H1 (cell line): Measurements from ENCODE around the gene EEF2. TPM values are rescaled to one million over a fixed set of nuclear protein-coding genes. Genes with fewer than 3 reads are reported as not detected.

Experiments used
- CTCF ChIA-PET: fragments of 300-600 bp; sonication (Branson Sonifier 250); formaldehyde crosslinking; loops from one replicate; lab custom pipeline; 2021; ENCODE audit not compliant: partially characterized antibody; lab: Charles Lee
- POLR2A ChIA-PET: fragments of 300-600 bp; sonication (Branson Sonifier 250); formaldehyde crosslinking; loops from one replicate; lab custom pipeline; 2021; ENCODE audit warnings: inconsistent platforms; ENCODE audit not compliant: partially characterized antibody; lab: Charles Lee
- DNase-seq, 2 experiments: peaks; one replicate each; pipeline versions ENCODE4 v3.0.0 to v3.0.0-alpha.2; 2010 to 2022; ENCODE audit warnings: low spot score in 2 of 2, low read depth in 1 of 2, mixed read lengths in 1 of 2
- FAIRE-seq: peaks from 2 replicates; lab custom pipeline; 2011; peaks lifted over from hg19 to GRCh38; lab: Jason Lieb, UNC
- H2AFZ ChIP-seq: 2 replicates; pipeline ENCODE4 v1.8.1; 2012; ENCODE audit warnings: low read length, inconsistent platforms
- H2AK5ac ChIP-seq: 2 replicates; pipeline ENCODE4 v1.6.1; 2013; ENCODE audit warnings: low read depth, low read length
- H2BK120ac ChIP-seq: replicated peaks from 2 replicates; pipeline ENCODE3; 2013; ENCODE audit warnings: low read depth, low read length, inconsistent platforms
- H2BK12ac ChIP-seq: 2 replicates; pipeline ENCODE4 v1.6.1; 2013; ENCODE audit warnings: low read depth, low read length
- H2BK15ac ChIP-seq: 2 replicates; pipeline ENCODE4 v1.6.1; 2013; ENCODE audit warnings: low read length
- H2BK20ac ChIP-seq: 2 replicates; pipeline ENCODE4 v1.6.1; 2013; ENCODE audit warnings: low read length
- H2BK5ac ChIP-seq: 2 replicates; pipeline ENCODE4 v1.6.1; 2013; ENCODE audit warnings: low read depth, low read length
- H3K14ac ChIP-seq: 2 replicates; pipeline ENCODE4 v1.6.1; 2013; ENCODE audit warnings: inconsistent platforms; ENCODE audit not compliant: insufficient read length
- H3K18ac ChIP-seq: 2 replicates; pipeline ENCODE4 v1.6.1; 2013; ENCODE audit warnings: low read length; ENCODE audit errors: extremely low read depth
- H3K23ac ChIP-seq: 2 replicates; pipeline ENCODE4 v1.6.1; 2013; ENCODE audit warnings: inconsistent platforms; ENCODE audit not compliant: insufficient read length
- H3K23me2 ChIP-seq: 2 replicates; pipeline ENCODE4 v1.6.1; 2013; ENCODE audit warnings: low read depth, low read length
- H3K27ac ChIP-seq: 2 replicates; pipeline ENCODE4 v1.6.1; 2011; ENCODE audit warnings: low read depth, low read length, inconsistent platforms
- H3K27me3 ChIP-seq, 4 experiments: replicated peaks in 1 of 4; 1 replicate in 1 of 4; 2 replicates in 3 of 4; pipeline versions ENCODE4 v1.6.1 to v1.8.1; 2011 to 2013; ENCODE audit warnings: low read length in 3 of 4, mild to moderate bottlenecking in 3 of 4, inconsistent platforms in 2 of 4, mixed read lengths in 2 of 4, moderate library complexity in 1 of 4; ENCODE audit not compliant: control insufficient read depth in 3 of 4, insufficient read depth in 3 of 4; ENCODE audit errors: extremely low read depth in 1 of 4
- H3K36me3 ChIP-seq, 4 experiments: 2 replicates each; pipeline versions ENCODE4 v1.6.1 to v1.8.1; 2011 to 2013; ENCODE audit warnings: mild to moderate bottlenecking in 4 of 4, low read length in 3 of 4, moderate library complexity in 2 of 4, control low read depth in 1 of 4, inconsistent platforms in 1 of 4; ENCODE audit not compliant: insufficient read depth in 4 of 4, control insufficient read depth in 2 of 4
- H3K4ac ChIP-seq: replicated peaks from 2 replicates; pipeline ENCODE3; 2013; ENCODE audit warnings: low read length, low read depth, mixed read lengths, inconsistent platforms; ENCODE audit not compliant: insufficient read length
- H3K4me1 ChIP-seq, 4 experiments: replicated peaks in 1 of 4; 1 replicate in 1 of 4; 2 replicates in 3 of 4; pipeline versions ENCODE4 v1.6.1 to v1.8.1; 2011 to 2013; ENCODE audit warnings: low read length in 3 of 4, inconsistent platforms in 2 of 4, mixed read lengths in 1 of 4; ENCODE audit not compliant: insufficient read depth in 4 of 4, control insufficient read depth in 3 of 4
- H3K4me2 ChIP-seq, 2 experiments: 2 replicates each; pipeline versions ENCODE4 v1.6.1 to v1.8.1; 2011 to 2013; ENCODE audit warnings: low read depth in 2 of 2, low read length in 2 of 2, control low read depth in 1 of 2, inconsistent platforms in 1 of 2, mild to moderate bottlenecking in 1 of 2; ENCODE audit not compliant: insufficient read depth in 1 of 2
- H3K4me3 ChIP-seq, 4 experiments: fragments of 200-600, 300-600 bp in 1 of 4; sonication (generic), shearing (Covaris generic), sonication (Bioruptor Twin) in 1 of 4; 2 replicates each; pipeline versions ENCODE4 v1.5.1 to v1.8.1; 2011 to 2016; ENCODE audit warnings: low read length in 4 of 4, low read depth in 3 of 4, control low read depth in 2 of 4, inconsistent platforms in 2 of 4, mild to moderate bottlenecking in 2 of 4, mixed read lengths in 1 of 4, moderate library complexity in 1 of 4; ENCODE audit not compliant: insufficient read depth in 2 of 4; ENCODE audit errors: extremely low read depth in 1 of 4
- H3K56ac ChIP-seq: replicated peaks from 2 replicates; pipeline ENCODE3; 2013; ENCODE audit warnings: low read depth, mild to moderate bottlenecking, mixed read lengths, low read length, inconsistent platforms; ENCODE audit not compliant: insufficient read length
- H3K79me1 ChIP-seq: 2 replicates; pipeline ENCODE4 v1.6.1; 2013; ENCODE audit warnings: low read depth, low read length, control low read depth
- H3K79me2 ChIP-seq, 2 experiments: 2 replicates each; pipeline versions ENCODE4 v1.6.1 to v1.8.1; 2012 to 2013; ENCODE audit warnings: low read length in 2 of 2, mild to moderate bottlenecking in 2 of 2, inconsistent platforms in 1 of 2; ENCODE audit not compliant: insufficient read depth in 2 of 2, control insufficient read depth in 1 of 2
- H3K9ac ChIP-seq, 4 experiments: replicated peaks in 1 of 4; 1 replicate in 1 of 4; 2 replicates in 3 of 4; pipeline versions ENCODE4 v1.6.1 to v1.8.1; 2011 to 2013; ENCODE audit warnings: low read depth in 3 of 4, low read length in 3 of 4, control low read depth in 2 of 4, mild to moderate bottlenecking in 2 of 4, moderate library complexity in 2 of 4, inconsistent platforms in 1 of 4; ENCODE audit errors: extremely low read depth in 1 of 4
- H3K9me3 ChIP-seq, 2 experiments: 2 replicates each; pipeline versions ENCODE4 v1.6.1 to v1.8.1; 2012 to 2013; ENCODE audit warnings: mild to moderate bottlenecking in 2 of 2, moderate library complexity in 2 of 2, control low read depth in 1 of 2, inconsistent platforms in 1 of 2, low read depth in 1 of 2, low read length in 1 of 2, mixed read lengths in 1 of 2; ENCODE audit not compliant: insufficient read depth in 2 of 2
- H4K20me1 ChIP-seq, 2 experiments: replicated peaks in 1 of 2; 2 replicates each; pipeline versions ENCODE3 to v1.8.1; 2011 to 2013; ENCODE audit warnings: inconsistent platforms in 2 of 2, low read length in 2 of 2, mild to moderate bottlenecking in 1 of 2; ENCODE audit not compliant: insufficient read depth in 2 of 2, control insufficient read depth in 1 of 2
- H4K5ac ChIP-seq: 2 replicates; pipeline ENCODE4 v1.6.1; 2013; ENCODE audit warnings: low read length, low read depth, mixed read lengths, inconsistent platforms; ENCODE audit not compliant: insufficient read length
- H4K8ac ChIP-seq: 2 replicates; pipeline ENCODE4 v1.8.0; 2013; ENCODE audit warnings: mild to moderate bottlenecking, moderate library complexity, low read length, inconsistent platforms; ENCODE audit not compliant: insufficient read depth; ENCODE audit errors: extremely low read depth
- H4K91ac ChIP-seq: replicated peaks from 2 replicates; pipeline ENCODE3; 2013; ENCODE audit warnings: low read length, mixed read lengths, inconsistent platforms; ENCODE audit not compliant: insufficient read length
- ATF2 ChIP-seq: IDR thresholded peaks from 2 replicates; pipeline ENCODE4 v1.6.1; 2012; ENCODE audit warnings: low read length, inconsistent platforms
- BCL11A ChIP-seq, 2 experiments: IDR thresholded peaks; one replicate each; pipeline ENCODE4 v1.6.1; 2011; ENCODE audit warnings: low read depth in 2 of 2, low read length in 2 of 2, mild to moderate bottlenecking in 2 of 2
- EZH2 ChIP-seq: fragments of 200-600 bp; sonication (generic); IDR thresholded peaks from 2 replicates; pipeline ENCODE4 v1.7.1; 2012; ENCODE audit warnings: low read depth, mild to moderate bottlenecking, moderate library complexity, low read length, inconsistent platforms; ENCODE audit not compliant: severe bottlenecking
- GTF2F1 ChIP-seq: IDR thresholded peaks from 2 replicates; pipeline ENCODE4 v1.6.1; 2012; ENCODE audit warnings: low read depth, low read length, improper control_type of control experiment, borderline replicate concordance
- JUND ChIP-seq: IDR thresholded peaks from 2 replicates; pipeline ENCODE4 v1.6.1; 2011; ENCODE audit warnings: mild to moderate bottlenecking, improper control_type of control experiment, low read length
- POLR2AphosphoS5 ChIP-seq: IDR thresholded peaks from 2 replicates; pipeline ENCODE4 v1.6.1; 2011; ENCODE audit warnings: low read depth, low read length
- RAD21 ChIP-seq, 2 experiments: IDR thresholded peaks in 1 of 2; conservative IDR thresholded peaks in 1 of 2; 2 replicates each; pipeline ENCODE4 v1.6.1; 2011; ENCODE audit warnings: low read depth in 2 of 2, low read length in 2 of 2, improper control_type of control experiment in 1 of 2, inconsistent platforms in 1 of 2, mild to moderate bottlenecking in 1 of 2, moderate library complexity in 1 of 2
- SP1 ChIP-seq: IDR thresholded peaks from 2 replicates; pipeline ENCODE4 v1.6.1; 2011; ENCODE audit warnings: low read depth, low read length
- SP2 ChIP-seq: IDR thresholded peaks from 2 replicates; pipeline ENCODE4 v1.6.1; 2012; ENCODE audit warnings: mild to moderate bottlenecking, low read length, inconsistent platforms
- SUZ12 ChIP-seq: fragments of 200-600 bp; sonication (generic); IDR thresholded peaks from 2 replicates; pipeline ENCODE4 v1.6.1; 2012; ENCODE audit warnings: mild to moderate bottlenecking, inconsistent platforms, low read length, moderate library complexity, mixed read lengths
- TAF1 ChIP-seq: IDR thresholded peaks from 2 replicates; pipeline ENCODE4 v1.6.1; 2011; ENCODE audit warnings: mild to moderate bottlenecking, low read depth, low read length
- TCF12 ChIP-seq: IDR thresholded peaks from 2 replicates; pipeline ENCODE4 v1.6.1; 2011; ENCODE audit warnings: low read depth, mild to moderate bottlenecking, low read length
- YY1 ChIP-seq: IDR thresholded peaks from 2 replicates; pipeline ENCODE4 v1.6.1; 2011; ENCODE audit warnings: low read depth, mild to moderate bottlenecking, low read length
- WGBS, 2 experiments: shearing (Covaris generic) in 1 of 2; methylation state at CpG; one replicate each; pipeline versions ENCODE4 v1.1.6 to v1.1.7; 2013 to 2015; ENCODE audit warnings: low lambda C conversion rate in 2 of 2, mixed read lengths in 2 of 2, inconsistent platforms in 1 of 2, low coverage in 1 of 2, missing lambda C conversion rate in 1 of 2; ENCODE audit not compliant: insufficient replicate concordance in 2 of 2, insufficient coverage in 1 of 2, insufficient read length in 1 of 2; ENCODE audit errors: extremely low coverage in 1 of 2, missing lambda C conversion rate in 1 of 2; 5-methylcytosine and 5-hydroxymethylcytosine counted together
- polyA plus RNA-seq, 7 experiments: library from polyadenylated mRNA; depleted of rRNA in 3 of 7; stranded (reverse) in 5 of 7; unstranded in 2 of 7; fragments of >200 nt in 5 of 7; fragments of 200-250 nt in 2 of 7; gene quantifications; 1 replicate in 5 of 7; 2 replicates in 1 of 7; 4 replicates in 1 of 7; pipeline versions ENCODE4 v1.2.1 to v1.2.3, GENCODE V29; 2011 to 2013; ENCODE audit warnings: missing spikeins in 2 of 7, mixed read lengths in 2 of 7
- total RNA-seq: library from RNA; stranded (reverse); fragmentation: NEBNext Ultra II Directional; extraction: Animal tissue kit (Norgen Biotek cat#: 25700); gene quantifications from 2 replicates; pipeline ENCODE4 v1.2.1, GENCODE V29; 2021

EEF2 gene
- total and polyA plus RNA-seq, 2 of the 8 experiments (the other 6 are each of a cell fraction or from before 2014, with no cell fraction given): 1,554 to 3,380 TPM

- CTCF ChIA-PET: interaction anchor here (0.6 to 1.0 kb wide), 2 partner anchors 14 to 34 kb away, joined by 3 read pairs; no protein-coding TSS in a partner anchor
- TF ChIP-seq SP2 (no peak), EZH2 (no peak), BCL11A (IDR thresholded peaks at IDR 0.05; ENCODE audit: low read depth in 2 of 2, low read length in 2 of 2) (no peak), TAF1 (no peak), JUND (no peak), SP1 (no peak), RAD21 (IDR thresholded peaks at IDR 0.05 in 1 of 2, conservative IDR thresholded peaks at IDR 0.05 in 1 of 2; ENCODE audit: low read depth in 2 of 2, low read length in 2 of 2) (no peak), YY1 (no peak), POLR2AphosphoS5 (no peak), SUZ12 (no peak), GTF2F1 (no peak), ATF2 (no peak), TCF12 (no peak)
Observed at GRCh38 chr19:3959766-3960131, 25.5 kb downstream of the EEF2 start.

More at GRCh38 chr19:3959766-3960131, 25.5 kb downstream of the EEF2 start:
- Histone ChIP-seq H3K79me2 (no peaks in the 10 kb centered on the region), H3K36me3 (peaks cover 17 to 60% (median 35%) of the 10 kb centered on the region in 4 experiments), H2BK15ac (no peak overlapping the region), H3K79me1 (peaks cover 3% of the 10 kb centered on the region), H3K4me3 (no peak overlapping the region), H2BK20ac (no peak overlapping the region), H3K9me3 (no peaks in the 10 kb centered on the region), H2AFZ (no peak overlapping the region), H3K23ac (no peak overlapping the region), H2AK5ac (no peak overlapping the region), H4K91ac (no peak overlapping the region), H4K5ac (no peak overlapping the region), H3K27me3 (no peaks in the 10 kb centered on the region), H3K9ac (no peak overlapping the region), H3K4me1 (0 out of 7 replicates have a peak, but pooled peaks cover 0 to 2% (median 0%) of the 10 kb centered on the region in 4 experiments), H3K18ac (no peak overlapping the region), H2BK12ac (no peak overlapping the region), H2BK5ac (no peak overlapping the region), H3K23me2 (no peaks in the 10 kb centered on the region), H3K56ac (no peak overlapping the region), H4K20me1 (peaks cover 0 to 13% of the 10 kb centered on the region in 2 experiments), H3K4me2 (no peak overlapping the region), H3K27ac (no peak overlapping the region), H2BK120ac (no peak overlapping the region), H3K4ac (no peak overlapping the region), H4K8ac (no peak overlapping the region; the same call in 1 of the 2 replicates), H3K14ac (no peak overlapping the region)
- POLR2A ChIA-PET: interaction anchor here (0.7 to 24.8 kb wide), 4 partner anchors 9 to 68 kb away, joined by 3 to 870 read pairs (median 5); partner anchors contain the start of gene EEF2
- DNase-seq (no peak), FAIRE-seq (no peak)
- 92% methylated on average over 13 of the region's 15 CpGs; no CpG with 5 or more reads in 1 of the 2 experiments for WGBS, 2 experiments
